ENCODE data around the gene HPCAL1.

DNA sequence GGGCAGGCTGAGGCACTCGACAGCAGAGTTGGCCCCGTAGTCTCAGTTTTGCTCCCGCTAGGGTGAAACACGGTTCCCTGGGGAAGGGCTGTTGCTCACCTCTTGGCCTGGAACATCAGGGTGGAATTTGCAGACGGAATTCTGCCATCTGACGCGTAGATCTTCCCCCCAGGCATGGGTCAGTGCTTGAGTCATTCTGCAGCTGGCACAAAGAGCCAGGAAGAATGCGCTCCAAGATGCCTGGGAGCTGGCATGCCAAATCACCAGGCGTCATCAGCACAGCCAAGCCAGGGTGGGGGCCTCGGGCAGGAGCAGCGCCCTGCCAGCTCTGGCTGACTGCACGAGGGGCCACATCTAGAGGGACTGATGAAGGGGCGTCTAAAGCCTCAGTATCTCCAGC lies 102.7 kb downstream of the HPCAL1 start:
- TF ChIP-seq EZH2 (IDR thresholded peaks at IDR 0.05; ENCODE audit: insufficient read depth, poor library complexity, severe bottlenecking), result no peak
- no peak for TF ChIP-seq EZH2phosphoT487 (IDR thresholded peaks at IDR 0.05; ENCODE audit: insufficient read depth, low read depth)
